Measurements from ENCODE around the gene CD300LB. TPM values are rescaled to one million over a fixed set of nuclear protein-coding genes. Genes with fewer than 3 reads are reported as not detected.
"Not testable (repeated sequence)": the region's sequence is repeated elsewhere in the genome, so short reads cannot be mapped to it uniquely, and the experiment has no call there.

Gene CD300LB
- total RNA-seq, 4 donors from 2014 or later = 0.16 TPM; not detected in 3

DNA sequence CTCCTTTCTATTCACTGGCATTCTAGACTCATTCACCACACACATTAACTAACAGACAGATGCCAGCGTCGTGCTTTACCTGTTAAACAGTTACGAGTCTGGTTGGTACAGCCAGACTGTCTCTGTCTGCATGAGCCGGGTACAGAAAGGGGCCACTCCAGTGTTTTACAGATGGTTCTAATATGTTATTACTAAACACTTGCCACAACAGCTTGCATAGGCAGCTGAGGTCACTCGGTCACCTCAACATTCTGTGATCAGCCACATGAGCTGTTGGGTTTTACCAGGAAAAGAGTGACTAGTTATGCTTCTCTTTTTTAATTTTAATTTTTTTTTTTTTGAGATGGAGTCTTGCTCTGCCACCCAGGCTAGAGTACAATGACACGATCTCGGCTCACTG, 39.6 kb downstream of the CD300LB start:
- Histone ChIP-seq H3K9me3 (no peaks in the 10 kb centered on the region), H3K4me1 (peaks cover 4 to 15% of the 10 kb centered on the region in 2 donors), H3K4me3 (no peak overlapping the region), H3K27ac (peak overlapping the region in 1 of 4 donors; percentile 24), H3K36me3 (no peaks in the 10 kb centered on the region), H3K27me3 (no peaks in the 10 kb centered on the region)
- no peak for DNase-seq
- intact Hi-C loops (cut with DNase I; ENCODE audit: low total_unique reads) = loop anchor here (2.0 to 5.0 kb wide), 2 partner anchors 35 to 41 kb away; partner anchors contain the start of gene CD300LB
- in situ Hi-C loops (cut with MboI; ENCODE audit: low sequenced_read_pairs in 4 of 4) = loop anchor here in 3 of 4 donors (10.0 to 25.0 kb wide), 2 partner anchors 117 to 279 kb away; partner anchors contain the start of genes RPL38 (in 1 of the 3) and TTYH2 (in 1 of the 3)
- TF ChIP-seq, protein P1, sequence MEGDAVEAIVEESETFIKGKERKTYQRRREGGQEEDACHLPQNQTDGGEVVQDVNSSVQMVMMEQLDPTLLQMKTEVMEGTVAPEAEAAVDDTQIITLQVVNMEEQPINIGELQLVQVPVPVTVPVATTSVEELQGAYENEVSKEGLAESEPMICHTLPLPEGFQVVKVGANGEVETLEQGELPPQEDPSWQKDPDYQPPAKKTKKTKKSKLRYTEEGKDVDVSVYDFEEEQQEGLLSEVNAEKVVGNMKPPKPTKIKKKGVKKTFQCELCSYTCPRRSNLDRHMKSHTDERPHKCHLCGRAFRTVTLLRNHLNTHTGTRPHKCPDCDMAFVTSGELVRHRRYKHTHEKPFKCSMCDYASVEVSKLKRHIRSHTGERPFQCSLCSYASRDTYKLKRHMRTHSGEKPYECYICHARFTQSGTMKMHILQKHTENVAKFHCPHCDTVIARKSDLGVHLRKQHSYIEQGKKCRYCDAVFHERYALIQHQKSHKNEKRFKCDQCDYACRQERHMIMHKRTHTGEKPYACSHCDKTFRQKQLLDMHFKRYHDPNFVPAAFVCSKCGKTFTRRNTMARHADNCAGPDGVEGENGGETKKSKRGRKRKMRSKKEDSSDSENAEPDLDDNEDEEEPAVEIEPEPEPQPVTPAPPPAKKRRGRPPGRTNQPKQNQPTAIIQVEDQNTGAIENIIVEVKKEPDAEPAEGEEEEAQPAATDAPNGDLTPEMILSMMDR (IDR thresholded peaks at IDR 0.05 in 4 of 5, conservative IDR thresholded peaks at IDR 0.05 in 1 of 5) = no peak
- no peak for TF ChIP-seq POLR2A (IDR thresholded peaks at IDR 0.05)
- ATAC-seq = no peak

DNA sequence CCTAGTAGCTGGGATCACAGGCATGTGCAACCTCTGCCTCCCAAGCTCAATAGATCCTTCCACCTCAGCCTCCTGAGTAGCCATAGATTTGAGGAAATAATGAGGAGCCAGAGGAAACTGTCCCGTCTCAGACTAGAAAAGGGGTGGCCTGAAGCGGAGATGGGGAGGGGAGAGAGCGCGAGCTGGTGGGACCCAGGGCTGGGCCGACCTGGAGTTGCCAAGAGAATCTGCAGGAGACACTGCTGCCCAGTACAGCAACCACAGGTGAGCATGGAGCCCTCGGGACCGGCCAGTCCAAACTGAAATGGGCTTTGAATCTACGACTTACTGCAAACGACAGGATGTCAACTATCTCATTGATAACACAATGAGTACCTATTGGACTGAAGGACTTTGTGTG, 40.6 kb downstream of the CD300LB start:
- in situ Hi-C loops (cut with MboI; ENCODE audit: low sequenced_read_pairs in 4 of 4) (loop anchor here in 3 of 4 donors (10.0 to 25.0 kb wide), 2 partner anchors 116 to 278 kb away; partner anchors contain the start of genes RPL38 (in 1 of the 3) and TTYH2 (in 1 of the 3)), intact Hi-C loops (cut with DNase I; ENCODE audit: low total_unique reads) (loop anchor here (5.0 kb wide), 1 partner anchor 42 kb away; the partner anchor contains the start of gene CD300LB)
- no peaks in the 10 kb centered on the region for H3K36me3 ChIP-seq
- no peak for TF ChIP-seq POLR2A (IDR thresholded peaks at IDR 0.05)
- TF ChIP-seq, protein P1 (IDR thresholded peaks at IDR 0.05 in 4 of 5, conservative IDR thresholded peaks at IDR 0.05 in 1 of 5) = no peak
- ATAC-seq = no peak
- H3K9me3 ChIP-seq = no peaks in the 10 kb centered on the region
- no peak overlapping the region for H3K27ac ChIP-seq
- DNase-seq = no peak
- H3K4me1 ChIP-seq = peaks cover 4 to 22% of the 10 kb centered on the region in 2 donors
- H3K4me3 ChIP-seq = no peak overlapping the region
- no peaks in the 10 kb centered on the region for H3K27me3 ChIP-seq

DNA sequence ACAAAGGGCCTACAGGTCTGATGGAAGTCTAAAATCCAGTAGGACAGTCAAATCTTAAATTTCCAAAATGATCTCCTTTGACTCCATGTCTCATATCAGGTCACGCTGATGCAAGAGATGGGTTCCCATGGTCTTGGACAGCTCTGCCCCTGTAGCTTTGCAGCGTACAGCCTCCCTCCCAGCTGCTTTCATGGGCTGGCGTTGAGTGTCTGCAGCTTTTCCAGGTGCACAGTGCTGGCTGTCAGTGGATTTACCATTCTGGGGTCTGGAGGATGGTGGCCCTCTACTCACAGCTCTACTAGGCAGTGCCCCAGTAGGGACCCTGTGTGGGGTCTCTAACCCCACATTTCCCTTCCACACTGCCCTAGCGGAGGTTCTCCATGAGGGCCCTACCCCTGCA, 43.0 kb downstream of the CD300LB start:
- intact Hi-C loops (cut with DNase I; ENCODE audit: low total_unique reads) = not testable (repeated sequence)

DNA sequence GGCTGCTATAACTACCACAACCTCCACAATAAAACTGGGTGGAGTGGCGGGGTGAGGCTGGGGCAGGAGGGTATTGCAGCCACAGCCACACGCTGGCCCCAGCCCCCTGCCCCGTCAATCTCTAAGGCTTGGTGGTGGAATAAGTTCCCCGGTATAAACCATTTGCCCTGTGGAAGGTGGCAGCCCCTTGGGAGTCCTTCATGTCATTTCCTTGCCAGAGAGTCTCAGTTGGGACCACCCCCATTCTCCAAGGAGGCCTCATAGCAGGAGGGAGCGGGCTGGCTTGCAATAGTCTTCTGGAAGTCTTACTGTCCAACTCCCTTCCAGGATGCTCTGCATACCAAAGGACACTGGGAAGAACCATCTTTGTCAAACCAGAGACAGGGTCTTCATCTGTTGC, 45.4 kb downstream of the CD300LB start:
- intact Hi-C loops (cut with DNase I; ENCODE audit: low total_unique reads) = no loop called here
- Histone ChIP-seq H3K9me3 (no peaks in the 10 kb centered on the region), H3K27ac (peak overlapping the region; percentile 78 to 80 (median 79)), H3K36me3 (no peaks in the 10 kb centered on the region), H3K27me3 (no peaks in the 10 kb centered on the region), H3K4me1 (peaks cover 13 to 14% of the 10 kb centered on the region in 2 donors), H3K4me3 (no peak overlapping the region)
- no peak for DNase-seq
- peak in 1 of 2 donors; percentile 9 for ATAC-seq
- TF ChIP-seq, protein P1 (IDR thresholded peaks at IDR 0.05 in 4 of 5, conservative IDR thresholded peaks at IDR 0.05 in 1 of 5) = no peak
- TF ChIP-seq POLR2A (IDR thresholded peaks at IDR 0.05) = no peak
- in situ Hi-C loops (cut with MboI; ENCODE audit: low sequenced_read_pairs in 4 of 4) = loop anchor here in 1 of 4 donors (25.0 kb wide), 1 partner anchor 274 kb away; the partner anchor contains the start of genes RPL38 and TTYH2

More for the DNA sequence above, 43.0 kb downstream of the CD300LB start:
- not testable (repeated sequence) for H3K27me3 ChIP-seq, H3K4me3 ChIP-seq, H3K27ac ChIP-seq, DNase-seq, H3K9me3 ChIP-seq, H3K36me3 ChIP-seq, ATAC-seq
- H3K4me1 ChIP-seq = peaks cover 18 to 25% of the 10 kb centered on the region in 2 donors
- in situ Hi-C loops (cut with MboI; ENCODE audit: low sequenced_read_pairs in 4 of 4) = loop anchor here in 1 of 4 donors (25.0 kb wide), 1 partner anchor 276 kb away; the partner anchor contains the start of genes RPL38 and TTYH2

DNA sequence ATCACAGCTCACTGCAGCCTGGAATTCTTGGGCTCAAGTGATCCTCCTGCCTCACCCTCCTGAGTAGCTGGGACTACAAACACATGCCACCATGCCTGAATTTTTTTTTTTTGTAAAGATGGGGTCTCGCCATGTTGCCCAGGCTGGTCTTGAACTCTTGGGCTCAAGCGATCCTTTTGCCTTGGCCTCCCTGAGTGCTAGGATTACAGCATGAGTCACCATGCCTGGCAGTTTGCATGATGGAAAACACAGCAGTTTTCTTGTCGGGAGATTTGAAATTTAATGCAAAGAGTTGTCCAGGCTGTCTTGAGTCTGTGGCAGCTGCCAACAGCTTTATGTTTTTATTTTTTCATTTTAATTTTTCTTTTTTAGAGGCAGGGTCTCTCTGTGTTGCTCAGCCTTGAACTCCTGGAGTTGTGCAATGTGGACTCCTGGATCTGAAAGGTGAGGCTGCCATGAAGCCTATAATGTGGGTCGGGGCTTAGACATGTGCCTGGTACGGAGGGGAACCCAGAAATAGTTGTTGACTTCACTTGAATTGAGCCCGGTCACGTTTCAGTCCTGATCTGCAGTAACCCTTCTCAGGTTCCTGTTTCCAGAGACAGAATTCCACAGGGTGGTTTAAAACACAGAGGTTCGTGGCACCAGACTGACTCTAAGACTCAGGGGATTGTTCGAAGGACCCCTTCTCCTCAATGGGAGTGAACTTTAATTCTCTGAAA, 46.1 kb downstream of the CD300LB start:
- H3K36me3 ChIP-seq = no peaks in the 10 kb centered on the region
- H3K27me3 ChIP-seq = no peaks in the 10 kb centered on the region
- peaks cover 13 to 14% of the 10 kb centered on the region in 2 donors for H3K4me1 ChIP-seq
- ATAC-seq (peak; percentile 95), DNase-seq (peak; percentile 44 to 59)
- TF ChIP-seq POLR2A (IDR thresholded peaks at IDR 0.05) = no peak
- no peaks in the 10 kb centered on the region for H3K9me3 ChIP-seq
- H3K4me3 ChIP-seq = no peak overlapping the region
- in situ Hi-C loops (cut with MboI; ENCODE audit: low sequenced_read_pairs in 4 of 4) = loop anchor here in 1 of 4 donors (25.0 kb wide), 1 partner anchor 273 kb away; the partner anchor contains the start of genes RPL38 and TTYH2
- peak overlapping the region; percentile 78 to 80 (median 79) for H3K27ac ChIP-seq
- intact Hi-C loops (cut with DNase I; ENCODE audit: low total_unique reads) = no loop called here
